B cell (primary cell): Measurements from ENCODE around the gene TBC1D3B. TPM values are rescaled to one million over a fixed set of nuclear protein-coding genes. Genes with fewer than 3 reads are reported as not detected.

Experiments used
- ATAC-seq: fragments of 200-7000 bp; cut with Tn5 transposase; one replicate; pipeline ENCODE4 v1.10.0; 2021; ENCODE audit warnings: low read depth, mild to moderate bottlenecking, moderate number of reproducible peaks, moderate library complexity
- CTCF ChIA-PET: fragments of 350-600 bp; sonication (Branson Sonifier 250); formaldehyde crosslinking; loops from one replicate; lab custom pipeline; 2021; ENCODE audit warnings: antibody characterized with exemption, inconsistent platforms; lab: Charles Lee
- POLR2A ChIA-PET: fragments of 350-600 bp; sonication (Branson Sonifier 250); formaldehyde crosslinking; loops from one replicate; lab custom pipeline; 2021; ENCODE audit warnings: antibody characterized with exemption; lab: Charles Lee
- DNase-seq: peaks from one replicate; pipeline ENCODE4 v3.0.0; 2013
- H2AFZ ChIP-seq: 2 replicates; pipeline ENCODE4 v1.6.1; 2012; ENCODE audit warnings: mild to moderate bottlenecking, low read depth, low read length; ENCODE audit not compliant: insufficient read depth, poor library complexity, severe bottlenecking
- H3K27ac ChIP-seq, 2 donors: 1 replicate in 1 of 2; 2 replicates in 1 of 2; pipeline ENCODE4 v1.5.1; 2012 to 2013; ENCODE audit warnings: low read length in 2 of 2, mild to moderate bottlenecking in 2 of 2, moderate library complexity in 1 of 2
- H3K27me3 ChIP-seq, 4 experiments: fragments of 200-600 bp in 1 of 4; sonication (generic) in 1 of 4; replicated peaks in 1 of 4; 1 replicate in 2 of 4; 2 replicates in 2 of 4; pipeline versions ENCODE4 v1.6.1 to v1.7.0; 2013 to 2016; ENCODE audit warnings: low read length in 3 of 4, mild to moderate bottlenecking in 2 of 4, mixed read lengths in 1 of 4, moderate library complexity in 1 of 4; ENCODE audit not compliant: insufficient read depth in 4 of 4, control insufficient read depth in 3 of 4; ENCODE audit errors: control extremely low read depth in 1 of 4
- H3K36me3 ChIP-seq, 2 experiments: replicated peaks in 1 of 2; 1 replicate in 1 of 2; 2 replicates in 1 of 2; pipeline versions ENCODE4 v1.6.1 to v1.7.1; 2013; ENCODE audit warnings: low read length in 1 of 2; ENCODE audit not compliant: insufficient read depth in 2 of 2, control insufficient read depth in 1 of 2; ENCODE audit errors: control extremely low read depth in 1 of 2, extremely low read depth in 1 of 2
- H3K4me1 ChIP-seq, 2 donors: fragments of 200-600 bp in 1 of 2; sonication (generic) in 1 of 2; 1 replicate in 1 of 2; 2 replicates in 1 of 2; pipeline versions ENCODE4 v1.5.1 to v1.6.1; 2013 to 2017; ENCODE audit warnings: low read length in 2 of 2; ENCODE audit not compliant: control insufficient read depth in 2 of 2, insufficient read depth in 2 of 2
- H3K4me2 ChIP-seq: replicated peaks from 2 replicates; pipeline ENCODE3; 2012; ENCODE audit warnings: mild to moderate bottlenecking, low read depth, low read length; ENCODE audit not compliant: poor library complexity, severe bottlenecking
- H3K4me3 ChIP-seq, 5 experiments: fragments of 200-600 bp in 1 of 5; sonication (generic) in 1 of 5; 1 replicate in 3 of 5; 2 replicates in 2 of 5; pipeline versions ENCODE4 v1.5.1 to v1.7.0; 2011 to 2016; ENCODE audit warnings: low read length in 4 of 5, mild to moderate bottlenecking in 4 of 5, low read depth in 2 of 5, control low read depth in 1 of 5, moderate library complexity in 1 of 5; ENCODE audit not compliant: insufficient read depth in 1 of 5; ENCODE audit errors: control extremely low read depth in 1 of 5, extremely low read depth in 1 of 5
- H3K79me2 ChIP-seq: fragments of 200-600 bp; sonication (generic); one replicate; pipeline ENCODE4 v1.6.0; 2016; ENCODE audit warnings: low read length; ENCODE audit not compliant: control insufficient read depth, insufficient read depth
- H3K9ac ChIP-seq: fragments of 200-600 bp; sonication (generic); 2 replicates; pipeline ENCODE4 v1.6.1; 2017; ENCODE audit warnings: mild to moderate bottlenecking, low read length, moderate library complexity
- H3K9me3 ChIP-seq, 3 donors: one replicate each; pipeline versions ENCODE4 v1.6.1 to v1.7.1; 2013; ENCODE audit warnings: low read length in 2 of 3; ENCODE audit not compliant: control insufficient read depth in 2 of 3, insufficient read depth in 1 of 3; ENCODE audit errors: control extremely low read depth in 1 of 3
- H4K20me1 ChIP-seq: 2 replicates; pipeline ENCODE4 v1.6.0; 2012; ENCODE audit warnings: mild to moderate bottlenecking, low read length; ENCODE audit not compliant: insufficient read depth, control insufficient read depth, poor library complexity, severe bottlenecking
- H3K27ac Mint-ChIP-seq: one replicate; pipeline ENCODE4 v1.8.0; 2021; ENCODE audit warnings: mixed read lengths
- H3K27me3 Mint-ChIP-seq: one replicate; pipeline ENCODE4 v1.8.0; 2021; ENCODE audit warnings: mixed read lengths
- H3K4me1 Mint-ChIP-seq: one replicate; pipeline ENCODE4 v1.8.0; 2021; ENCODE audit warnings: mixed read lengths
- H3K4me3 Mint-ChIP-seq: one replicate; pipeline ENCODE4 v1.8.0; 2021; ENCODE audit warnings: mixed read lengths
- H3K9me3 Mint-ChIP-seq: one replicate; pipeline ENCODE4 v1.8.0; 2022; ENCODE audit warnings: mixed read lengths; ENCODE audit not compliant: insufficient read depth
- CTCF ChIP-seq: fragments of 200-600 bp; IDR thresholded peaks from one replicate; pipeline ENCODE4 v1.8.0; 2022; ENCODE audit warnings: antibody characterized with exemption, mild to moderate bottlenecking
- EZH2 ChIP-seq: IDR thresholded peaks from 2 replicates; pipeline ENCODE4 v1.6.1; 2012; ENCODE audit warnings: borderline replicate concordance, low read depth, mild to moderate bottlenecking, moderate library complexity, low read length; ENCODE audit not compliant: insufficient read depth, poor library complexity, severe bottlenecking
- WGBS: methylation state at CpG from one replicate; pipeline ENCODE4 v1.1.5; 2013; ENCODE audit warnings: missing lambda C conversion rate; ENCODE audit not compliant: insufficient coverage; 5-methylcytosine and 5-hydroxymethylcytosine counted together
- intact Hi-C: fragments of 100-400 bp; cut with micrococcal nuclease; formaldehyde crosslinking; loops from one replicate; pipeline ENCODE4 v1.10.0; 2022
- polyA plus RNA-seq: library from polyadenylated mRNA; depleted of rRNA; stranded (reverse); fragments of >200 nt; gene quantifications from 2 replicates; pipeline ENCODE4 v1.2.3, GENCODE V29; 2012
- total RNA-seq, 2 donors: library from RNA; stranded (reverse); fragments of 120-200 nt in 1 of 2; gene quantifications; 1 replicate in 1 of 2; 2 replicates in 1 of 2; pipeline versions ENCODE4 v1.2.3 to v1.2.4, GENCODE V29; 2013 to 2022

TBC1D3B gene
- total and polyA plus RNA-seq, 2 donors (not counting 1 experiment from before 2014, with no cell fraction given): 3.2 to 17.3 TPM

DNA sequence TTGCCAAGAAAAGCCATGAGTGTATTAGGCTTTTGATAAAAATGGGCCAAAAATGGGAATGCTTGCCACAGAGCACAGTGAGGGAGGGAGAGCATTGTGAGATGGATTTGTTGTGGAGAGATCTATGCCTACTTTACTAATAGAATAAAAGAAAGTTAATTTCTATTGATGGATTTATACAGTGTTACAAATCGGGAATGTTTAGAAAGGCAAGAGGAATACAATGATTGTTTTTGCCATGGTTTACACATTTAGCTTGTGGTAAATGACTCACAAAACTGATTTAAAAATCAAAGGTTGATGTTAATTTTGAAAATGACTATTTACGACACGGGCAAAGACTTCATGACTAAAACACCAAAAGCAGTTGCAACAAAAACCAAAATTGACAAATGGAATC lies 56.2 kb downstream of the TBC1D3B start:
- CTCF ChIA-PET: interaction anchor here (0.7 to 1.3 kb wide), 2 partner anchors 29 to 48 kb away, joined by 3 to 4 read pairs; no protein-coding TSS in a partner anchor
- H3K9me3 Mint-ChIP-seq: peaks cover 9% of the 10 kb centered on the region
- H3K4me2 ChIP-seq: no peak overlapping the region

More for the DNA sequence above, 56.2 kb downstream of the TBC1D3B start:
- intact Hi-C loops: no loop called here
- Histone ChIP-seq H3K4me3 (no peak overlapping the region), H3K79me2 (no peaks in the 10 kb centered on the region), H2AFZ (no peak overlapping the region), H3K9ac (no peak overlapping the region), H3K27me3 (no peaks in the 10 kb centered on the region), H3K4me1 (peaks cover 11 to 15% of the 10 kb centered on the region in 2 donors), H4K20me1 (no peaks in the 10 kb centered on the region), H3K9me3 (peaks cover 0 to 7% (median 6%) of the 10 kb centered on the region in 3 donors), H3K27ac (no peak overlapping the region), H3K36me3 (no peaks in the 10 kb centered on the region)
- POLR2A ChIA-PET: no interaction called here
- no peak for TF ChIP-seq EZH2
- TF ChIP-seq CTCF: no peak
- Mint-ChIP-seq H3K4me3 (no peak overlapping the region), H3K4me1 (peaks cover 26% of the 10 kb centered on the region), H3K27ac (no peak overlapping the region), H3K27me3 (no peaks in the 10 kb centered on the region)
- ATAC-seq (no peak), DNase-seq (no peak)
- WGBS: 100% methylated on average over 1 of the region's 3 CpGs
